K562 (cell line): ENCODE data around the gene PHF10. TPM values are rescaled to one million over a fixed set of nuclear protein-coding genes. Genes with fewer than 3 reads are reported as not detected.
A peak's percentile ranks its signal among the peaks of the same experiment; 100 is the strongest.

Source experiments
- CBX1 ChIP-seq: sonication (generic); IDR thresholded peaks from 2 replicates; pipeline ENCODE4 v1.6.1; 2016; ENCODE audit warnings: antibody characterized with exemption, low read depth, mild to moderate bottlenecking
- DIDO1 ChIP-seq: fragments of 450-650 bp; IDR thresholded peaks from 2 replicates; pipeline ENCODE4 v1.6.1; 2016; ENCODE audit warnings: low read depth, missing biosample characterization, missing genetic modification characterization
- FOXA1 ChIP-seq: fragments of 450-650 bp; IDR thresholded peaks from 2 replicates; pipeline ENCODE4 v1.6.1; 2016; ENCODE audit warnings: mild to moderate bottlenecking, borderline replicate concordance
- LCOR ChIP-seq: sonication (generic); formaldehyde crosslinking; IDR thresholded peaks from 2 replicates; pipeline ENCODE4 v1.8.0; 2022; ENCODE audit warnings: mild to moderate bottlenecking, missing genetic modification reagents
- MED1 ChIP-seq: sonication (generic); formaldehyde crosslinking; IDR thresholded peaks from 2 replicates; pipeline ENCODE4 v1.8.1; 2023; ENCODE audit warnings: missing genetic modification reagents, borderline replicate concordance
- MEF2D ChIP-seq: conservative IDR thresholded peaks from 2 replicates; pipeline ENCODE4 v1.6.1; 2016; ENCODE audit warnings: low read depth, missing genetic modification characterization, missing compliant biosample characterization
- MITF ChIP-seq: IDR thresholded peaks from 2 replicates; pipeline ENCODE4 v1.6.1; 2014; ENCODE audit warnings: antibody characterized with exemption
- MNT ChIP-seq, 2 experiments: fragments of 450-650 bp; conservative IDR thresholded peaks; 2 replicates each; pipeline ENCODE4 v1.6.1; 2017; ENCODE audit warnings: mild to moderate bottlenecking in 2 of 2, moderate library complexity in 2 of 2
- PHF21A ChIP-seq: fragments of 450-650 bp; IDR thresholded peaks from 2 replicates; pipeline ENCODE4 v1.6.1; 2017; ENCODE audit warnings: low read depth, borderline replicate concordance
- POU5F1 ChIP-seq: fragments of 150-350 bp; IDR thresholded peaks from 2 replicates; pipeline ENCODE4 v1.6.1; 2014; ENCODE audit warnings: borderline replicate concordance, low read length, low read depth, mild to moderate bottlenecking; ENCODE audit not compliant: partially characterized antibody
- PRMT5 ChIP-seq: sonication (generic); formaldehyde crosslinking; IDR thresholded peaks from 2 replicates; pipeline ENCODE4 v1.5.0; 2020; ENCODE audit warnings: missing genetic modification reagents
- SMARCB1 ChIP-seq: IDR thresholded peaks from 2 replicates; pipeline ENCODE4 v1.6.1; 2011; ENCODE audit warnings: improper control_type of control experiment, low read depth; ENCODE audit not compliant: insufficient read length
- SMARCC2 ChIP-seq: fragments of 450-650 bp; IDR thresholded peaks from 2 replicates; pipeline ENCODE4 v1.6.1; 2017; ENCODE audit warnings: antibody characterized with exemption, moderate library complexity, mild to moderate bottlenecking, low read depth
- SMC3 ChIP-seq: conservative IDR thresholded peaks from 2 replicates; pipeline ENCODE4 v1.6.1; 2011; ENCODE audit warnings: low read depth, low read length, improper control_type of control experiment; ENCODE audit not compliant: insufficient read depth
- SRSF3 ChIP-seq: fragments of 200-400 bp; formaldehyde crosslinking; IDR thresholded peaks from 2 replicates; pipeline ENCODE4 v1.6.1; 2016; ENCODE audit warnings: mild to moderate bottlenecking, low read length, moderate library complexity; ENCODE audit not compliant: insufficient read depth
- TCFL5 ChIP-seq: fragments of 250-450 bp; sonication (Bioruptor Pico); conservative IDR thresholded peaks from 2 replicates; pipeline ENCODE4 v1.6.1; 2021; ENCODE audit warnings: mild to moderate bottlenecking, moderate library complexity, matching md5 sums
- USF1 ChIP-seq: sonication (generic); formaldehyde crosslinking; IDR thresholded peaks from 2 replicates; pipeline ENCODE4 v1.9.0; 2022; ENCODE audit warnings: mild to moderate bottlenecking, missing genetic modification reagents
- XRCC5 ChIP-seq: fragments of 200-400 bp; formaldehyde crosslinking; IDR thresholded peaks from 2 replicates; pipeline ENCODE4 v1.6.1; 2017; ENCODE audit warnings: low read depth, mild to moderate bottlenecking, low read length
- ZC3H4 ChIP-seq: sonication (generic); formaldehyde crosslinking; IDR thresholded peaks from 2 replicates; pipeline ENCODE4 v1.9.0; 2021; ENCODE audit warnings: missing genetic modification reagents, borderline replicate concordance
- ZHX1 ChIP-seq: fragments of 150-350 bp; conservative IDR thresholded peaks from 2 replicates; pipeline ENCODE4 v1.6.1; 2014; ENCODE audit warnings: low read length
- ZNF3 ChIP-seq: fragments of 250-450 bp; sonication (Bioruptor Pico); IDR thresholded peaks from 2 replicates; pipeline ENCODE4 v1.5.0; 2021; ENCODE audit warnings: mild to moderate bottlenecking, moderate library complexity
- polyA plus RNA-seq, 8 experiments: library from polyadenylated mRNA; depleted of rRNA in 4 of 8; stranded (reverse) in 5 of 8; unstranded in 3 of 8; fragments of >200 nt; fragmentation: Nextera tagmentation in 2 of 8; fragmentation: Illumina TruSeq in 1 of 8; extraction: Ambion mirVana in 2 of 8; extraction: Trizol in 1 of 8; gene quantifications; 2 replicates each; pipeline versions ENCODE4 v1.2.1 to v1.2.3, GENCODE V29; 2011 to 2014; ENCODE audit warnings: inconsistent platforms in 1 of 8, missing spikeins in 1 of 8
- total RNA-seq, 7 experiments: library from RNA; depleted of rRNA in 6 of 7; stranded (reverse); fragments of >200 nt in 6 of 7; fragmentation: Illumina TruSeq in 2 of 7; extraction: Trizol in 2 of 7; gene quantifications; 2 replicates each; pipeline versions ENCODE4 v1.2.1 to v1.2.3, GENCODE V29; 2011 to 2021; ENCODE audit warnings: low replicate concordance in 1 of 7

PHF10 gene
- total and polyA plus RNA-seq, 9 of the 15 experiments (the other 6 are each of a cell fraction or from before 2014, with no cell fraction given): 23.9 to 88.9 (median 46.0) TPM

GRCh38 chr6:169751242-169752073 is 27.2 kb upstream of the PHF10 start, which contains the start of the genes DYNLT2 and ERMARD (continued):
- 0 out of 2 replicates have a peak, but pooled peaks have one; percentile 18 for TF ChIP-seq XRCC5
- peak; percentile 80 for TF ChIP-seq LCOR
- TF ChIP-seq ZHX1: peak; percentile 72
- TF ChIP-seq MED1 (CRISPR knock-in tag): 0 out of 2 replicates have a peak, but pooled peaks have one; percentile 19
- TF ChIP-seq SRSF3: no peak
- no peak; the same call in 1 of the 2 replicates for TF ChIP-seq ZC3H4
- TF ChIP-seq PHF21A: peak; percentile 60; the same call in 1 of the 2 replicates
- 0 out of 2 replicates have a peak, but pooled peaks have one; percentile 2 for TF ChIP-seq SMC3
- no peak; the same call in 1 of the 2 replicates for TF ChIP-seq MITF
- TF ChIP-seq FOXA1: no peak
- TF ChIP-seq CBX1: peak; percentile 88
- TF ChIP-seq SMARCB1: no peak
- TF ChIP-seq ZNF3 (CRISPR knock-in tag): no peak
- no peak for TF ChIP-seq TCFL5 (CRISPR knock-in tag)
- peak; percentile 5; the same call in 1 of the 2 replicates for TF ChIP-seq USF1 (CRISPR knock-in tag)
- peak; percentile 50 for TF ChIP-seq POU5F1
- TF ChIP-seq SMARCC2: peak; percentile 16; the same call in 1 of the 2 replicates
- no peak for TF ChIP-seq MEF2D (tag)
- 0 out of 2 replicates have a peak, but pooled peaks have one; percentile 46 for TF ChIP-seq DIDO1 (tag)
- TF ChIP-seq PRMT5: 0 out of 2 replicates have a peak, but pooled peaks have one; percentile 26
- TF ChIP-seq MNT (conservative IDR thresholded peaks at IDR 0.05): peak; percentile 76 to 94; a peak in 3 of 4 replicates
